ENCODE results near the gene ABLIM3. TPM values are rescaled to one million over a fixed set of nuclear protein-coding genes. Genes with fewer than 3 reads are reported as not detected.

Gene ABLIM3
- total and polyA plus RNA-seq, 2 donors, result 1.4 to 7.3 TPM

DNA sequence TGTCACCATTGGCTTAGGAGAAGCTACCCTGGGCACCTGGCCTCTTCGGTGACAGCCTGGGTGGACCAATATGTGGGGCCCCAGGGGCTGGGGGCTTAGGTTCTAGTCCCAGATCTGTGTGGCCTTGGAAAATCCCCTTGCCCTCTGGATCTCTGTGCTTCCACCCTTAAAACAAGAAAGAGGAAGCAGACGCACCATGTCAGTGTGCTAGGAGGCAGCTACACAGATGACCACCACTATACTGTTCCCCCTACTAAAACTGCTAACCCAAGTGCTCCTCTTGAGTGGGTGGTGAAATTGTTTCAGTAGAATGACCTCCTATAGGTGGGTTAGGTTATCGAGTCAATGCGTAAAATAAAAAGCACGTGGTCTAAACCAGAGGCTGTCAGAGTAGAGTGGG is 161.3 kb downstream of the ABLIM3 start:
- H3K36me3 ChIP-seq (ENCODE audit: control insufficient read depth in 2 of 2, insufficient read depth in 2 of 2, low read length in 1 of 2), result no peaks in the 10 kb centered on the region
- peaks cover 0 to 11% of the 10 kb centered on the region in 2 donors for H3K27me3 ChIP-seq (ENCODE audit: control insufficient read depth in 2 of 2, insufficient read depth in 1 of 2, low read length in 1 of 2)
- DNase-seq (ENCODE audit: low read depth in 6 of 9, low spot score in 9 of 9), result no peak
- no peak overlapping the region for H3K27ac ChIP-seq (ENCODE audit: low read depth in 1 of 2, low read length in 1 of 2)
- WGBS, result 95% methylated on average over 5 of the region's 5 CpGs
- peaks cover 0 to 2% of the 10 kb centered on the region in 2 donors for H3K9me3 ChIP-seq (ENCODE audit: control insufficient read depth in 2 of 2, insufficient read depth in 1 of 2, low read length in 1 of 2)
- H3K4me1 ChIP-seq (ENCODE audit: control insufficient read depth in 2 of 2, insufficient read depth in 2 of 2, low read length in 2 of 2), result peaks cover 2 to 17% of the 10 kb centered on the region in 2 donors
- H3K4me3 ChIP-seq (ENCODE audit: low read length in 2 of 2), result no peak overlapping the region

- H3K36me3 ChIP-seq (ENCODE audit: control insufficient read depth in 2 of 2, insufficient read depth in 2 of 2, low read length in 1 of 2), result no peaks in the 10 kb centered on the region
- WGBS, result 97% methylated on average over 4 of the region's 4 CpGs
- H3K4me1 ChIP-seq (ENCODE audit: control insufficient read depth in 2 of 2, insufficient read depth in 2 of 2, low read length in 2 of 2), result peaks cover 0 to 12% of the 10 kb centered on the region in 2 donors
- H3K27me3 ChIP-seq (ENCODE audit: control insufficient read depth in 2 of 2, insufficient read depth in 1 of 2, low read length in 1 of 2), result peaks cover 0 to 11% of the 10 kb centered on the region in 2 donors
- no peak overlapping the region for H3K4me3 ChIP-seq (ENCODE audit: low read length in 2 of 2)
- DNase-seq (ENCODE audit: low read depth in 6 of 9, low spot score in 9 of 9), result no peak
- peaks cover 0 to 2% of the 10 kb centered on the region in 2 donors for H3K9me3 ChIP-seq (ENCODE audit: control insufficient read depth in 2 of 2, insufficient read depth in 1 of 2, low read length in 1 of 2)
- no peak overlapping the region for H3K27ac ChIP-seq (ENCODE audit: low read depth in 1 of 2, low read length in 1 of 2)
Observed at GRCh38 chr5:149303210-149303609, 161.9 kb downstream of the ABLIM3 start.

DNA sequence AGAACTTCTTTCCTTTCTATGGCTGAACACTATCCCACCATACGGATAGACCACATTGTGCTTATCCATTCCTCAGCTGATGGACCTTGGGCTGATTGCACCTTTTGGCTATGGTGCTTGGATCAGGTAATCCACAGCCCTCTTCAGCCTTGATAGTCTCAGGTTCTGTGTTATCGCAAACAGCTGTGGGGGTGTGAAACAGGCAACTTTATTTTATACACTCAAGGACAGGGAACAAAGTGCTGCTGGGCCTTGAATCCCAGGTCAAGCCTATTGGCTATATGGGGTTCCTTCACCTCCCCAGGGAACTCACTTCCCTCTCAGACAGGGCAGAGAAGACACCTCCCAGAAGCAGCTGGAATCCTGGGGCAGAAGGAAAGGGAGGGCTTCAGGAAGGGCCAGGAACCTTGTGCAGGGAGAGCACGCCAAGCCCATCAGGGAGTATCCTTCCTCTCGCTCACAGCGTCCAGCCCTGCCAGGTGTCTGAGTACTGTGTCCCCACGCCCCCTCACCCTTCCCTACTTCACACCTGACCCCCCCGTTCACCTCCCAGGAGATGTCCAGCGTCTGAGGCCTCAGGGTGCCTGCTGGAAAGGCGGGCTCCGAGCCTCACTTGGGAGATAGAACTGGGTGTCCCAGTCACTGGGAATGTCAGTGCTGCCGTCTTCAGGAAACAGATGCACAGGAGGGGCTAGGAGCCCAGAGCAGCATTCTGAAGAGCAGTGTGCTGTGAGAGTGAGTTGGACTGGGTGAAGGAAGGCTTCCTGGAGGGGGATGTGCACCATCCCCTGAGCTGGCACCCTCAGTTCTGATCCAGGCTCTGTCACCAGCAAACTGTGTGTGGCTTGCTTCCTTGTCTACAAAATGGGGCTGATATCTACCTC is 163.1 kb downstream of the ABLIM3 start:
- H3K36me3 ChIP-seq (ENCODE audit: control insufficient read depth in 2 of 2, insufficient read depth in 2 of 2, low read length in 1 of 2), result no peaks in the 10 kb centered on the region
- H3K4me3 ChIP-seq (ENCODE audit: low read length in 2 of 2), result no peak overlapping the region
- H3K4me1 ChIP-seq (ENCODE audit: control insufficient read depth in 2 of 2, insufficient read depth in 2 of 2, low read length in 2 of 2), result peaks cover 0 to under 1% of the 10 kb centered on the region in 2 donors
- DNase-seq (ENCODE audit: low read depth in 6 of 9, low spot score in 9 of 9), result no peak
- peaks cover 0 to 3% of the 10 kb centered on the region in 2 donors for H3K27me3 ChIP-seq (ENCODE audit: control insufficient read depth in 2 of 2, insufficient read depth in 1 of 2, low read length in 1 of 2)
- no peak overlapping the region for H3K27ac ChIP-seq (ENCODE audit: low read depth in 1 of 2, low read length in 1 of 2)
- WGBS, result 88% methylated on average over 11 of the region's 11 CpGs
- H3K9me3 ChIP-seq (ENCODE audit: control insufficient read depth in 2 of 2, insufficient read depth in 1 of 2, low read length in 1 of 2), result peaks cover 0 to 2% of the 10 kb centered on the region in 2 donors

DNA sequence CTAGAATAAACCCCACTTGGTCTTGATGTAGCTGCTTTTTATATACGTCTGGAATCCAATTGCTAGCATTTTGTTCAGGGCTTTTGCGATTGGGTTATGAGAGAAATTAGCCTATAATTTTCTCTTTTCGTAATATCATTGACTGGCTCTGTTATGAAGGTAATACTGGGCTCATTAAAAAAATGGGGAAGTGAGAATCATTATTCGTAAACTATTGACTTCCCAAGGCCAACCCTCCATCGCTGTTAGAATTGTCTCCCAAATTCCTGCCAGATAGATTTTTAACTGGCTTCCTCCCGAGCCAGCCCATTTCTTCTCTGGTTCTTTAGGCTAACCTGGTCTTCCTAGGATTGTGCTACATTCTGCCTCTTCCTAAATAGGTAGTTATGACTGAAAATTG is 168.1 kb downstream of the ABLIM3 start:
- 92% methylated on average over 6 of the region's 6 CpGs for WGBS
- Histone ChIP-seq H3K36me3 (ENCODE audit: control insufficient read depth in 2 of 2, insufficient read depth in 2 of 2, low read length in 1 of 2) (no peaks in the 10 kb centered on the region), H3K27me3 (ENCODE audit: control insufficient read depth in 2 of 2, insufficient read depth in 1 of 2, low read length in 1 of 2) (no peaks in the 10 kb centered on the region), H3K4me3 (ENCODE audit: low read length in 2 of 2) (no peak overlapping the region), H3K27ac (ENCODE audit: low read depth in 1 of 2, low read length in 1 of 2) (no peak overlapping the region), H3K4me1 (ENCODE audit: control insufficient read depth in 2 of 2, insufficient read depth in 2 of 2, low read length in 2 of 2) (peaks cover 0 to 11% of the 10 kb centered on the region in 2 donors), H3K9me3 (ENCODE audit: control insufficient read depth in 2 of 2, insufficient read depth in 1 of 2, low read length in 1 of 2) (no peaks in the 10 kb centered on the region)
- DNase-seq (ENCODE audit: low read depth in 6 of 9, low spot score in 9 of 9), result no peak

Other genes with a start within 250 kb of the ABLIM3 start
- 0.24 TPM for gene SH3TC2, start 78.4 kb upstream of the ABLIM3 start, total RNA-seq
- gene SH3TC2, start 78.4 kb upstream of the ABLIM3 start, polyA plus RNA-seq, result 0.48 TPM
- 8.0 TPM for gene AFAP1L1, start 130.4 kb downstream of the ABLIM3 start, total RNA-seq
- gene AFAP1L1, start 130.4 kb downstream of the ABLIM3 start, polyA plus RNA-seq, result 12.6 TPM
- gene GRPEL2, start 204.0 kb downstream of the ABLIM3 start, total RNA-seq, result 13.2 TPM
- gene GRPEL2, start 204.0 kb downstream of the ABLIM3 start, polyA plus RNA-seq, result 9.5 TPM
- 8.4 TPM for gene PCYOX1L, start 216.6 kb downstream of the ABLIM3 start, total RNA-seq
- gene PCYOX1L, start 216.6 kb downstream of the ABLIM3 start, polyA plus RNA-seq, result 19.7 TPM
- gene IL17B, start 237.8 kb downstream of the ABLIM3 start, total RNA-seq, result 0.24 TPM
- gene IL17B, start 237.8 kb downstream of the ABLIM3 start, polyA plus RNA-seq, result 1.2 TPM

All from thymus (tissue), 11 donors.